B cell (primary cell): Measurements from ENCODE around the gene IST1. TPM values are rescaled to one million over a fixed set of nuclear protein-coding genes. Genes with fewer than 3 reads are reported as not detected.

Experiments used
- ATAC-seq: fragments of 200-7000 bp; cut with Tn5 transposase; one replicate; pipeline ENCODE4 v1.10.0; 2021; ENCODE audit warnings: low read depth, mild to moderate bottlenecking, moderate number of reproducible peaks, moderate library complexity
- CTCF ChIA-PET: fragments of 350-600 bp; sonication (Branson Sonifier 250); formaldehyde crosslinking; loops from one replicate; lab custom pipeline; 2021; ENCODE audit warnings: antibody characterized with exemption, inconsistent platforms; lab: Charles Lee
- POLR2A ChIA-PET: fragments of 350-600 bp; sonication (Branson Sonifier 250); formaldehyde crosslinking; loops from one replicate; lab custom pipeline; 2021; ENCODE audit warnings: antibody characterized with exemption; lab: Charles Lee
- DNase-seq: peaks from one replicate; pipeline ENCODE4 v3.0.0; 2013
- H2AFZ ChIP-seq: 2 replicates; pipeline ENCODE4 v1.6.1; 2012; ENCODE audit warnings: mild to moderate bottlenecking, low read depth, low read length; ENCODE audit not compliant: insufficient read depth, poor library complexity, severe bottlenecking
- H3K27ac ChIP-seq, 2 donors: 1 replicate in 1 of 2; 2 replicates in 1 of 2; pipeline ENCODE4 v1.5.1; 2012 to 2013; ENCODE audit warnings: low read length in 2 of 2, mild to moderate bottlenecking in 2 of 2, moderate library complexity in 1 of 2
- H3K27me3 ChIP-seq, 4 experiments: fragments of 200-600 bp in 1 of 4; sonication (generic) in 1 of 4; replicated peaks in 1 of 4; 1 replicate in 2 of 4; 2 replicates in 2 of 4; pipeline versions ENCODE4 v1.6.1 to v1.7.0; 2013 to 2016; ENCODE audit warnings: low read length in 3 of 4, mild to moderate bottlenecking in 2 of 4, mixed read lengths in 1 of 4, moderate library complexity in 1 of 4; ENCODE audit not compliant: insufficient read depth in 4 of 4, control insufficient read depth in 3 of 4; ENCODE audit errors: control extremely low read depth in 1 of 4
- H3K36me3 ChIP-seq, 2 experiments: replicated peaks in 1 of 2; 1 replicate in 1 of 2; 2 replicates in 1 of 2; pipeline versions ENCODE4 v1.6.1 to v1.7.1; 2013; ENCODE audit warnings: low read length in 1 of 2; ENCODE audit not compliant: insufficient read depth in 2 of 2, control insufficient read depth in 1 of 2; ENCODE audit errors: control extremely low read depth in 1 of 2, extremely low read depth in 1 of 2
- H3K4me1 ChIP-seq, 2 donors: fragments of 200-600 bp in 1 of 2; sonication (generic) in 1 of 2; 1 replicate in 1 of 2; 2 replicates in 1 of 2; pipeline versions ENCODE4 v1.5.1 to v1.6.1; 2013 to 2017; ENCODE audit warnings: low read length in 2 of 2; ENCODE audit not compliant: control insufficient read depth in 2 of 2, insufficient read depth in 2 of 2
- H3K4me2 ChIP-seq: replicated peaks from 2 replicates; pipeline ENCODE3; 2012; ENCODE audit warnings: mild to moderate bottlenecking, low read depth, low read length; ENCODE audit not compliant: poor library complexity, severe bottlenecking
- H3K4me3 ChIP-seq, 5 experiments: fragments of 200-600 bp in 1 of 5; sonication (generic) in 1 of 5; 1 replicate in 3 of 5; 2 replicates in 2 of 5; pipeline versions ENCODE4 v1.5.1 to v1.7.0; 2011 to 2016; ENCODE audit warnings: low read length in 4 of 5, mild to moderate bottlenecking in 4 of 5, low read depth in 2 of 5, control low read depth in 1 of 5, moderate library complexity in 1 of 5; ENCODE audit not compliant: insufficient read depth in 1 of 5; ENCODE audit errors: control extremely low read depth in 1 of 5, extremely low read depth in 1 of 5
- H3K79me2 ChIP-seq: fragments of 200-600 bp; sonication (generic); one replicate; pipeline ENCODE4 v1.6.0; 2016; ENCODE audit warnings: low read length; ENCODE audit not compliant: control insufficient read depth, insufficient read depth
- H3K9ac ChIP-seq: fragments of 200-600 bp; sonication (generic); 2 replicates; pipeline ENCODE4 v1.6.1; 2017; ENCODE audit warnings: mild to moderate bottlenecking, low read length, moderate library complexity
- H3K9me3 ChIP-seq, 3 donors: one replicate each; pipeline versions ENCODE4 v1.6.1 to v1.7.1; 2013; ENCODE audit warnings: low read length in 2 of 3; ENCODE audit not compliant: control insufficient read depth in 2 of 3, insufficient read depth in 1 of 3; ENCODE audit errors: control extremely low read depth in 1 of 3
- H4K20me1 ChIP-seq: 2 replicates; pipeline ENCODE4 v1.6.0; 2012; ENCODE audit warnings: mild to moderate bottlenecking, low read length; ENCODE audit not compliant: insufficient read depth, control insufficient read depth, poor library complexity, severe bottlenecking
- H3K27ac Mint-ChIP-seq: one replicate; pipeline ENCODE4 v1.8.0; 2021; ENCODE audit warnings: mixed read lengths
- H3K27me3 Mint-ChIP-seq: one replicate; pipeline ENCODE4 v1.8.0; 2021; ENCODE audit warnings: mixed read lengths
- H3K4me1 Mint-ChIP-seq: one replicate; pipeline ENCODE4 v1.8.0; 2021; ENCODE audit warnings: mixed read lengths
- H3K4me3 Mint-ChIP-seq: one replicate; pipeline ENCODE4 v1.8.0; 2021; ENCODE audit warnings: mixed read lengths
- H3K9me3 Mint-ChIP-seq: one replicate; pipeline ENCODE4 v1.8.0; 2022; ENCODE audit warnings: mixed read lengths; ENCODE audit not compliant: insufficient read depth
- EZH2 ChIP-seq: IDR thresholded peaks from 2 replicates; pipeline ENCODE4 v1.6.1; 2012; ENCODE audit warnings: borderline replicate concordance, low read depth, mild to moderate bottlenecking, moderate library complexity, low read length; ENCODE audit not compliant: insufficient read depth, poor library complexity, severe bottlenecking
- WGBS: methylation state at CpG from one replicate; pipeline ENCODE4 v1.1.5; 2013; ENCODE audit warnings: missing lambda C conversion rate; ENCODE audit not compliant: insufficient coverage; 5-methylcytosine and 5-hydroxymethylcytosine counted together
- intact Hi-C: fragments of 100-400 bp; cut with micrococcal nuclease; formaldehyde crosslinking; loops from one replicate; pipeline ENCODE4 v1.10.0; 2022
- polyA plus RNA-seq: library from polyadenylated mRNA; depleted of rRNA; stranded (reverse); fragments of >200 nt; gene quantifications from 2 replicates; pipeline ENCODE4 v1.2.3, GENCODE V29; 2012
- total RNA-seq, 2 donors: library from RNA; stranded (reverse); fragments of 120-200 nt in 1 of 2; gene quantifications; 1 replicate in 1 of 2; 2 replicates in 1 of 2; pipeline versions ENCODE4 v1.2.3 to v1.2.4, GENCODE V29; 2013 to 2022
- TF ChIP-seq, protein P1 (sequence below): fragments of 200-600 bp; IDR thresholded peaks from one replicate; pipeline ENCODE4 v1.8.0; 2022; ENCODE audit warnings: antibody characterized with exemption, mild to moderate bottlenecking

Gene IST1
- total and polyA plus RNA-seq, 2 donors (not counting 1 experiment from before 2014, with no cell fraction given): 182 to 268 TPM

DNA sequence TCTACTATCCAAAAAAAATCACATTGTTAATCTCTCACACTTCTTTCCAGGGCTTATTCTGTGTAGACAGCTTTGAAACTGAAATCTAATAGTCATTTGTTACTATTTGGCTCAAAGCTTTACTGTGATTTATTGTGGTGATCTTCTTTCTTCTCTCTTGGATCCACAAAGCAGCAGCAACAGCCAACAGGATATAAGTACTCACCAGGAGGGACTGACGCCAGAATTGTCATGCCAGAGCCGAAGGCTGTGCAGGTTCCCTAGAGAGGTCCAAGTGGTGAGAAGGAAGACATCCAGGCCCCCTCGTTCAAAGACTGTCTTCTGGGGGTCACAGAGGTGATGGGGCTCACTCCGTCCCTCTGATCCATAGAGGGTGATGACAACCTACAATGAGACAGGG is 71.6 kb downstream of the IST1 start:
- no peak overlapping the region for H3K4me3 Mint-ChIP-seq
- no peak for DNase-seq
- ChIA-PET CTCF (interaction anchor here (1.4 kb wide), 1 partner anchor 10 kb away, joined by 3 read pairs; no protein-coding TSS in a partner anchor), POLR2A (no interaction called here)
- Histone ChIP-seq H2AFZ (no peak overlapping the region), H3K4me1 (peaks cover 0 to 4% of the 10 kb centered on the region in 2 donors), H3K9ac (no peak overlapping the region), H3K9me3 (no peaks in the 10 kb centered on the region), H3K79me2 (no peaks in the 10 kb centered on the region), H3K4me3 (no peak overlapping the region), H3K27me3 (no peaks in the 10 kb centered on the region), H3K27ac (no peak overlapping the region), H3K36me3 (no peaks in the 10 kb centered on the region), H3K4me2 (no peak overlapping the region), H4K20me1 (no peaks in the 10 kb centered on the region)
- no peak overlapping the region for H3K27ac Mint-ChIP-seq
- no peaks in the 10 kb centered on the region for H3K9me3 Mint-ChIP-seq
- peaks cover 8% of the 10 kb centered on the region for H3K4me1 Mint-ChIP-seq
- ATAC-seq: no peak
- 100% methylated on average over 2 of the region's 4 CpGs for WGBS
- no peaks in the 10 kb centered on the region for H3K27me3 Mint-ChIP-seq
- intact Hi-C loops: loop anchor here (10.0 kb wide), 1 partner anchor 162 kb away; the partner anchor contains the start of gene AP1G1
- TF ChIP-seq, protein P1, sequence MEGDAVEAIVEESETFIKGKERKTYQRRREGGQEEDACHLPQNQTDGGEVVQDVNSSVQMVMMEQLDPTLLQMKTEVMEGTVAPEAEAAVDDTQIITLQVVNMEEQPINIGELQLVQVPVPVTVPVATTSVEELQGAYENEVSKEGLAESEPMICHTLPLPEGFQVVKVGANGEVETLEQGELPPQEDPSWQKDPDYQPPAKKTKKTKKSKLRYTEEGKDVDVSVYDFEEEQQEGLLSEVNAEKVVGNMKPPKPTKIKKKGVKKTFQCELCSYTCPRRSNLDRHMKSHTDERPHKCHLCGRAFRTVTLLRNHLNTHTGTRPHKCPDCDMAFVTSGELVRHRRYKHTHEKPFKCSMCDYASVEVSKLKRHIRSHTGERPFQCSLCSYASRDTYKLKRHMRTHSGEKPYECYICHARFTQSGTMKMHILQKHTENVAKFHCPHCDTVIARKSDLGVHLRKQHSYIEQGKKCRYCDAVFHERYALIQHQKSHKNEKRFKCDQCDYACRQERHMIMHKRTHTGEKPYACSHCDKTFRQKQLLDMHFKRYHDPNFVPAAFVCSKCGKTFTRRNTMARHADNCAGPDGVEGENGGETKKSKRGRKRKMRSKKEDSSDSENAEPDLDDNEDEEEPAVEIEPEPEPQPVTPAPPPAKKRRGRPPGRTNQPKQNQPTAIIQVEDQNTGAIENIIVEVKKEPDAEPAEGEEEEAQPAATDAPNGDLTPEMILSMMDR: no peak
- TF ChIP-seq EZH2: no peak

- Mint-ChIP-seq H3K9me3 (no peaks in the 10 kb centered on the region), H3K27me3 (no peaks in the 10 kb centered on the region), H3K4me1 (no peaks in the 10 kb centered on the region), H3K27ac (no peak overlapping the region), H3K4me3 (no peak overlapping the region)
- intact Hi-C loops: loop anchor here (10.0 kb wide), 1 partner anchor 165 kb away; the partner anchor contains the start of gene AP1G1
- CTCF ChIA-PET: no interaction called here
- Histone ChIP-seq H3K4me2 (no peak overlapping the region), H3K9ac (no peak overlapping the region), H3K36me3 (no peaks in the 10 kb centered on the region), H3K9me3 (no peaks in the 10 kb centered on the region), H3K4me1 (no peaks in the 10 kb centered on the region), H3K79me2 (no peaks in the 10 kb centered on the region), H3K27ac (no peak overlapping the region), H3K4me3 (no peak overlapping the region), H3K27me3 (no peaks in the 10 kb centered on the region), H2AFZ (no peak overlapping the region), H4K20me1 (no peaks in the 10 kb centered on the region)
- DNase-seq (no peak), ATAC-seq (no peak)
- POLR2A ChIA-PET: no interaction called here
- no peak for TF ChIP-seq EZH2
- TF ChIP-seq, protein P1: no peak
- 100% methylated on average over 1 of the region's 2 CpGs for WGBS
Observed at GRCh38 chr16:71969353-71969752, 74.0 kb downstream of the IST1 start.
